MG63 (cell line): ENCODE results near the gene SLC34A2. TPM values are rescaled to one million over a fixed set of nuclear protein-coding genes. Genes with fewer than 3 reads are reported as not detected.

Source experiments
- DNase-seq: peaks from one replicate; pipeline ENCODE4 v3.0.0-alpha.2; 2020
- H3K27me3 ChIP-seq: fragments of 250-450 bp; sonication (Bioruptor Pico); 2 replicates; pipeline ENCODE4 v1.5.1; 2020; ENCODE audit warnings: mild to moderate bottlenecking, moderate library complexity
- H3K36me3 ChIP-seq: fragments of 250-450 bp; sonication (Bioruptor Pico); 2 replicates; pipeline ENCODE4 v1.5.1; 2020; ENCODE audit warnings: mild to moderate bottlenecking, moderate library complexity
- H3K4me3 ChIP-seq: fragments of 250-450 bp; sonication (Bioruptor Pico); 2 replicates; pipeline ENCODE4 v1.5.1; 2020; ENCODE audit warnings: mild to moderate bottlenecking, moderate library complexity
- H3K9me3 ChIP-seq: fragments of 250-450 bp; sonication (Bioruptor Pico); 2 replicates; pipeline ENCODE4 v1.5.1; 2020; ENCODE audit warnings: mild to moderate bottlenecking, moderate library complexity
- total RNA-seq: library from RNA; depleted of rRNA; stranded (reverse); fragments of >200 nt; shearing (Covaris generic); gene quantifications from 2 replicates; pipeline ENCODE4 v1.2.3, GENCODE V29; 2014; ENCODE audit warnings: low replicate concordance; rRNA removed

Gene SLC34A2
- total RNA-seq, 1 experiment from 2014 or later: not detected

- Histone ChIP-seq H3K36me3 (no peaks in the 10 kb centered on the region), H3K9me3 (no peaks in the 10 kb centered on the region), H3K4me3 (no peak overlapping the region), H3K27me3 (no peaks in the 10 kb centered on the region)
- DNase-seq: peak; percentile 5
These were observed 38.8 kb downstream of the SLC34A2 start for GRCh38 chr4:25694466-25694865.

DNA sequence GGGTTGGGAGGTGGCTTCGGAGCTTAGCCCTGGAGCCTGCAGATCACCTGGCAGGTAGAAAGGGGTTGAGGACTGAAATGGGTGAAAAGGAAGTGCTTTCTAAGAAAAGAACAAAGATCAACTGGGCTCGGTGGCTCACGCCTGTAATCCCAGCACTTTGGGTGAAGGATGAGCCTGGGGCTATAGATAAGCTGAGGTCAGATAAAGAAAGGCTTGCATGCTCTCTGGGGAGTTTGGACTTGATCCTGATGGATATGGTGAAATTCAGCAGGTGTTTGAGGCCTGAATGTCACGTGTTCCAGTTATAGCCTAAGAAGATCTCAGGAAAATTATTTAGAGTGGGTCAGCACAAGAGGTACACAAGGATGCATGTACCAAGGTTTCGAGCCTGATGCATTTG lies 40.8 kb downstream of the SLC34A2 start:
- no peaks in the 10 kb centered on the region for H3K36me3 ChIP-seq
- no peaks in the 10 kb centered on the region for H3K27me3 ChIP-seq
- no peaks in the 10 kb centered on the region for H3K9me3 ChIP-seq
- H3K4me3 ChIP-seq: no peak overlapping the region
- DNase-seq: no peak

DNA sequence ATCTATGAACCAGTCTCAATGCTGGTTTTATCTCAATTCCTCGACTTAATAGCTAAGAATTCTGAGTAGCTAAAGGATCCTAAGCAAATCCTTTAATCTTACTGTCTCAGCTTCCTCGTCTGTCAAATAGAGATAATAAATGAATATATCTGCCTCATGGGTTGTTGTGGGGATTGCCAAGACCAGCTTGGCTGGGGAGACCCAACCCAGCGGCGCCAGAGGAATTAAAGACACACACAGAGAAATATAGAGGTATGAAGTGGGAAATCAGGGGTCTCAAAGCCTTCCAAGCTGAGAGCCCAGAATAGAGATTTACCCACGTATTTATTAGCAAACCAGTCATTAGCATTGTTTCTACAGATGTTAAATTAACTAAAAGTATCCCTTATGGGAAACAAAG lies 41.9 kb downstream of the SLC34A2 start:
- no peaks in the 10 kb centered on the region for H3K9me3 ChIP-seq
- no peak overlapping the region for H3K4me3 ChIP-seq
- no peak for DNase-seq
- H3K36me3 ChIP-seq: no peaks in the 10 kb centered on the region
- no peaks in the 10 kb centered on the region for H3K27me3 ChIP-seq

DNA sequence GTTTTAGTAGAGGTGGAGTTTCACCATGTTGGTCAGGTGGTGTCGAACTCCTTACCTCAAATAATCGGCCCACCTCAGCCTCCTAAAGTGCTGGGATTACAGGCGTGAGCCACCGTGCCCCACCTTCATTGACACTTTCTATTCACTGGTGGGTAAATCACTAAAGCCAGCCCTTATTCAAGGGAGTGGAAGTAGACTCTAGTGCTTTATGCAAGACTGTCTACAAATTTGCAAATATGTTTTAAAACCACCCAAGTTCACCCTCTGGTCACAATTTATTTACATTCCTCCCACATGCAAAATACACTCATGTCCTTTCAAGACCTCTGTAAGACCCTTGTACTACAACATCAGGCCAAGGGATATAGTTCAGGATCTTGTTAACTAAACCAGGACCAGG lies 45.0 kb downstream of the SLC34A2 start:
- Histone ChIP-seq H3K27me3 (no peaks in the 10 kb centered on the region), H3K36me3 (no peaks in the 10 kb centered on the region), H3K9me3 (no peaks in the 10 kb centered on the region), H3K4me3 (no peak overlapping the region)
- DNase-seq: no peak

DNA sequence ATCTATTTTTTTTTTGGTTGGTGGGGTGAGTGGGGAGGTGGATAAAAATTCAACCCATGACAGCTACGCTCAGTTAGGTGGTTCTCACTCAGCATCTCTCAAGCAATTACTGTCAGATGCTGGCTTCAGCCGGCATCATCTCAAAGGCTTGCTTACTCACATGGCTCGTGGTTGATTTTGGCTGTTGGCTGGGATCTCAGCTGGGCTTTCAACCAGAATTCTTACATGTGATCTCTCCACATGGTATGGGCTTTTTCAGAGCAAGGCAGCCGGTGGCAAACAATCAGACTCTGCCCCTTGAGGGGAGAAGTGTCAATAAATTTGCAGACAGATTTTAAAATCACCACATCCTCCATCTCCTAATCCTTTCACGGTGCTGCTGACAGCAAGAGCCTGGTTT lies 47.2 kb downstream of the SLC34A2 start:
- peak; percentile 83 for DNase-seq
- Histone ChIP-seq H3K27me3 (no peaks in the 10 kb centered on the region), H3K4me3 (no peak overlapping the region)

GRCh38 chr4:25703731-25704388 lies 48.2 kb downstream of the SLC34A2 start:
- Histone ChIP-seq H3K4me3 (no peak overlapping the region), H3K9me3 (no peaks in the 10 kb centered on the region), H3K27me3 (no peaks in the 10 kb centered on the region), H3K36me3 (no peaks in the 10 kb centered on the region)
- DNase-seq: no peak

More for the DNA sequence above, 47.2 kb downstream of the SLC34A2 start:
- Histone ChIP-seq H3K36me3 (no peaks in the 10 kb centered on the region), H3K9me3 (no peaks in the 10 kb centered on the region)

GRCh38 chr4:25704516-25704915 lies 48.9 kb downstream of the SLC34A2 start:
- no peak for DNase-seq
- Histone ChIP-seq H3K27me3 (no peaks in the 10 kb centered on the region), H3K4me3 (no peak overlapping the region), H3K36me3 (no peaks in the 10 kb centered on the region), H3K9me3 (no peaks in the 10 kb centered on the region)

- H3K27me3 ChIP-seq: no peaks in the 10 kb centered on the region
- no peaks in the 10 kb centered on the region for H3K36me3 ChIP-seq
- no peaks in the 10 kb centered on the region for H3K9me3 ChIP-seq
- DNase-seq: no peak
- no peak overlapping the region for H3K4me3 ChIP-seq
These were observed 55.0 kb downstream of the SLC34A2 start for GRCh38 chr4:25710637-25711036.

- no peak for DNase-seq
- Histone ChIP-seq H3K9me3 (no peaks in the 10 kb centered on the region), H3K36me3 (no peaks in the 10 kb centered on the region), H3K4me3 (no peak overlapping the region), H3K27me3 (no peaks in the 10 kb centered on the region)
These were observed 57.0 kb downstream of the SLC34A2 start for GRCh38 chr4:25712611-25713010.

- Histone ChIP-seq H3K9me3 (no peaks in the 10 kb centered on the region), H3K4me3 (no peak overlapping the region), H3K27me3 (no peaks in the 10 kb centered on the region), H3K36me3 (no peaks in the 10 kb centered on the region)
- no peak for DNase-seq
These were observed 58.2 kb downstream of the SLC34A2 start for GRCh38 chr4:25713812-25714211.

- DNase-seq: no peak
- Histone ChIP-seq H3K36me3 (no peaks in the 10 kb centered on the region), H3K4me3 (no peak overlapping the region), H3K9me3 (no peaks in the 10 kb centered on the region), H3K27me3 (no peaks in the 10 kb centered on the region)
These were observed 67.3 kb downstream of the SLC34A2 start for GRCh38 chr4:25722964-25723363.

DNA sequence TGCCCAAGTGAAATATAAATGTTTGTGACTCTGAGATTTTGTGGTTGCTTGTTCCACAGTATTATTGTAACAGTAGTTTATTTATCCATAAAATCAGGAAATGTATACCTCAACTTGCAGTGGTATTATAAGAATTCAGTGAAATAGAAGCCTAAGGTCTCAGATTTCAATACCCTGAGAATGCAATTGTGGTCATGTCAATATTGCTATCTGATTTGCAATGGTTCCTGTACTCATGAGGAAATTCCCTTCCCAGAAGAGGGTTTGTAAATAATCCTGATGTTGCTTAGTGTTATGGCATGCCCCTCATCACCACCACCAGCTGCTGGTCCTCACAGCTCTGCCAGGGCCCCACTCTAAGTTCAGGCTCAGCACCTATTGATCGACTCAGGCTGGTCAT lies 67.8 kb downstream of the SLC34A2 start:
- Histone ChIP-seq H3K4me3 (no peak overlapping the region), H3K36me3 (no peaks in the 10 kb centered on the region), H3K9me3 (no peaks in the 10 kb centered on the region), H3K27me3 (no peaks in the 10 kb centered on the region)
- no peak for DNase-seq

DNA sequence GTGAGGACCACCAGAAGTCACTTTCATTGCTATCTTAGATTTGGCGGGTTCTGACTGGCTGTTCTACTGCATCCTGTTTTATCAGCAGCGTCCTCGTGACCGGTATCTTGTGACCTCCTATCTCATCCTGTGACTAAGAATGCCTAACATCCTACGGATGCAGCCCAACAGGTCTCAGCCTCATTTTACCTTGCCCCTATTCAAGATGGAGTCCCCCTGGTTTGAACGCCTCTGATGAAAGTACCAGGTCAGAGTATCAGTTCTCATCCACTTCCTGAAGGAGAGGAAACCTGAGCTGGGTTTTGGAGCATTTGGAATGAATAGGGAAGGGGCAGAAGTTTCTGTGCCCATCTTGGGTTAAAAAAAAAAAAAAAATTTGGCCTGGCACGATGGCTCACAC lies 70.2 kb downstream of the SLC34A2 start:
- H3K4me3 ChIP-seq: no peak overlapping the region
- no peaks in the 10 kb centered on the region for H3K36me3 ChIP-seq
- no peak for DNase-seq
- H3K9me3 ChIP-seq: no peaks in the 10 kb centered on the region
- no peaks in the 10 kb centered on the region for H3K27me3 ChIP-seq

- Histone ChIP-seq H3K27me3 (no peaks in the 10 kb centered on the region), H3K4me3 (no peak overlapping the region), H3K36me3 (no peaks in the 10 kb centered on the region), H3K9me3 (no peaks in the 10 kb centered on the region)
- DNase-seq: no peak
These were observed 72.3 kb downstream of the SLC34A2 start for GRCh38 chr4:25727711-25728493.

Other genes with a start within 250 kb of the SLC34A2 start
- 37.6 and 65.3 TPM in 2 replicates for gene SEL1L3, start 207.1 kb downstream of the SLC34A2 start, total RNA-seq